GM12864 (cell line): ENCODE measurements around the gene EPHB4.

Experiments used
- DNase-seq: peaks from one replicate; pipeline ENCODE4 v3.0.0-alpha.2; 2011; ENCODE audit warnings: low read depth
- H3K4me3 ChIP-seq: 2 replicates; pipeline ENCODE4 v1.5.1; 2011; ENCODE audit warnings: mild to moderate bottlenecking, low read depth, low read length, control low read depth
- CTCF ChIP-seq: IDR thresholded peaks from 2 replicates; pipeline ENCODE4 v1.5.1; 2011; ENCODE audit warnings: low read depth, mild to moderate bottlenecking, moderate library complexity, low read length, control low read depth, inconsistent platforms; ENCODE audit errors: missing control alignments

The EPHB4 gene

GRCh38 chr7:100835903-100836811 lies 8.8 kb upstream of the EPHB4 start:
- no peak for DNase-seq
- no peak overlapping the region for H3K4me3 ChIP-seq
- TF ChIP-seq CTCF, result no peak

- no peak for DNase-seq
- TF ChIP-seq CTCF, result no peak
- no peak overlapping the region for H3K4me3 ChIP-seq
These were observed 4.9 kb upstream of the EPHB4 start for GRCh38 chr7:100832281-100832633.

DNA sequence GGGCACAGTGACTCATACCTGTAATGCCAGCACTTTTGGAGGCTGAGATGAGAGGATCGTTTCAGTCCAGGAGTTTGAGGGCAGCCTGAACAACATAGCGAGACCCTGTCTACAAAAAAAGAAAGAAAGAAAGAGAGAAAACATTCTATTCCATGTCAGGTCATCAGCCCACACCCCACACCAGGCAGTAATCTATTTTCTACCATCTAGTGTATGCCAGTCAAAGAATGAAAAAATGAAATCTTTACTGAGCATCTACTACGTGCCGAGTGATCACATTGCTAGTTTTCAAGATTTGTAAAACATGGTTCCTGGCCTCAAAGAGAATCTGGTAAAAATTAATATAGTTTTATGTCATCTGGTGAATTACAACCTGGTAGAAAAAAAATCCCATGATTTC lies 3.1 kb upstream of the EPHB4 start:
- TF ChIP-seq CTCF, result no peak
- no peak for DNase-seq
- no peak overlapping the region for H3K4me3 ChIP-seq

DNA sequence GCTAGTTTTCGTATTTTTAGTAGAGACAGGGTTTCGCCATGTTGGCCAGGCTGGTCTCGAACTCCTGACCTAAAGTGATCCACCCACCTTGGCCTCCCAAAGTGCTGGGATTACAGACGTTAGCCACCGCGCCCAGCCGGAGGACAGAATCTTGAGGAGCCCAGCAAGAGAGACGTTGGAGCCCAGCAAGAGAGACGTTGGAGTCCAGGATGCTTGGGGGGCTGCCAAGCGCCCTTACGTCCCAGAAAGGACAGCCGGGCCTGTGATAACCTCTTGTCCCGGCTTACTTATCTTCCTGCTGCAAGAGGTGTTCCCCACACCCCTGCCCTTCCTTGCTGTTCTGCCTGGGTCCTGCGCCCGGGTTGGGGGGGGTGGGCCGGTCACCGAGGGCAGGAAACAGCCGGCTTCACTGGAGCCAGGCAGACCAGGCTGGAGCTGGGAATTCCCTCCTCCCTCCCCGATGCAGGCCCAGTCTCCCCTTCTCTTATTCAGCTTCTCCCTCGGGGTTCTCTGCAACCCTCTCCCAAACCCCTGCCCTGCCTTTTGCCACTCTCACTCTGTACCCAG lies 1.9 kb upstream of the EPHB4 start:
- no peak overlapping the region for H3K4me3 ChIP-seq
- TF ChIP-seq CTCF, result no peak
- DNase-seq, result no peak

GRCh38 chr7:100826514-100827329 lies 601 bp downstream of the EPHB4 start:
- no peak for TF ChIP-seq CTCF
- no peak overlapping the region for H3K4me3 ChIP-seq
- no peak for DNase-seq

- H3K4me3 ChIP-seq, result no peak overlapping the region
- no peak for DNase-seq
- no peak for TF ChIP-seq CTCF
These were observed 1.4 kb downstream of the EPHB4 start for GRCh38 chr7:100825751-100826513.
